Erythroblast (primary cell): Measurements from ENCODE around the gene DNASE1L2.
"Not testable (repeated sequence)": the region's sequence is repeated elsewhere in the genome, so short reads cannot be mapped to it uniquely, and the experiment has no call there.

ENCODE experiments used
- GATA1 ChIP-seq: IDR thresholded peaks from 2 replicates; pipeline ENCODE4 v1.6.1; 2011; ENCODE audit warnings: low read depth, mild to moderate bottlenecking, control low read depth, low read length, moderate library complexity
- POLR2A ChIP-seq: IDR thresholded peaks from 2 replicates; pipeline ENCODE4 v1.6.1; 2011; ENCODE audit warnings: mild to moderate bottlenecking, low read length

GRCh38 chr16:2263026-2263425, 26.8 kb downstream of the DNASE1L2 start:
- not testable (repeated sequence) for TF ChIP-seq POLR2A, GATA1
